Measurements from ENCODE around the gene MYH7B. TPM values are rescaled to one million over a fixed set of nuclear protein-coding genes. Genes with fewer than 3 reads are reported as not detected.

Gene MYH7B
- total and polyA plus RNA-seq, 2 experiments from 2014 or later: 0.10 to 1.1 TPM

GRCh38 chr20:34925341-34925740 is 30.3 kb upstream of the MYH7B start:
- TF ChIP-seq ZNF331 (CRISPR knock-in tag; IDR thresholded peaks at IDR 0.05; ENCODE audit: low read depth) (no peak), EZH2 (IDR thresholded peaks at IDR 0.05; ENCODE audit: low read depth, unreplicated experiment) (no peak), ZNF114 (CRISPR knock-in tag; IDR thresholded peaks at IDR 0.05) (no peak), ZNF462 (CRISPR knock-in tag; IDR thresholded peaks at IDR 0.05) (no peak), CTCF (conservative IDR thresholded peaks at IDR 0.05; ENCODE audit: low read depth in 2 of 2) (no peak), ETS1 (IDR thresholded peaks at IDR 0.05) (no peak)
- H4K20me1 ChIP-seq (replicated peaks; ENCODE audit: insufficient read depth): peaks cover 5% of the 10 kb centered on the region; the same call in 1 of the 2 replicates
- H3F3A ChIP-seq (replicated peaks; ENCODE audit: low read depth): no peaks in the 10 kb centered on the region
- no peak overlapping the region for H3K27ac ChIP-seq (ENCODE audit: low read depth)
- Mint-ChIP-seq H3K4me3 (no peak overlapping the region), H3K27ac (no peak overlapping the region), H3K4me1 (no peaks in the 10 kb centered on the region), H3K27me3 (ENCODE audit: insufficient read depth, low read depth, poor library complexity) (peaks cover 4% of the 10 kb centered on the region), H3K9me3 (no peaks in the 10 kb centered on the region), H3K36me3 (ENCODE audit: low read depth) (peaks cover 24% of the 10 kb centered on the region)
- H3K27me3 ChIP-seq (ENCODE audit: insufficient read depth): no peaks in the 10 kb centered on the region
- peaks cover 8% of the 10 kb centered on the region; the same call in 1 of the 2 replicates for H3K9me2 ChIP-seq (ENCODE audit: insufficient read depth)
- H3K79me2 ChIP-seq (replicated peaks; ENCODE audit: insufficient read depth): no peaks in the 10 kb centered on the region
- H3K4me3 ChIP-seq: no peak overlapping the region
- ATAC-seq (no peak), DNase-seq (ENCODE audit: low spot score) (no peak)
- peaks cover 15% of the 10 kb centered on the region for H3K36me3 ChIP-seq (ENCODE audit: insufficient read depth)
- H2AFZ ChIP-seq: no peak overlapping the region
- no peak overlapping the region for H3K4me2 ChIP-seq
- no peaks in the 10 kb centered on the region for H3K4me1 ChIP-seq (ENCODE audit: insufficient read depth)

Measured in GM23338 (cell line).